ENCODE measurements around the gene SLC31A2.

GRCh38 chr9:113192455-113192854 is 41.6 kb downstream of the SLC31A2 start:
- TF ChIP-seq CTCF (IDR thresholded peaks at IDR 0.05): no peak
- no peak for TF ChIP-seq ZFX (IDR thresholded peaks at IDR 0.05; ENCODE audit: borderline replicate concordance)

All from 22Rv1 (cell line).